BLaER1 (cell line): Measurements from ENCODE around the gene RNF144B.

Source experiments
- H3K27ac ChIP-seq: shearing (Covaris generic); formaldehyde crosslinking; 2 replicates; pipeline ENCODE4 v1.8.1; 2022
- H3K27me3 ChIP-seq: shearing (Covaris generic); formaldehyde crosslinking; 2 replicates; pipeline ENCODE4 v1.8.1; 2022
- H3K36me3 ChIP-seq: shearing (Covaris generic); formaldehyde crosslinking; 2 replicates; pipeline ENCODE4 v1.8.1; 2022
- H3K4me1 ChIP-seq: shearing (Covaris generic); formaldehyde crosslinking; 2 replicates; pipeline ENCODE4 v1.8.1; 2022
- H3K4me2 ChIP-seq: shearing (Covaris generic); formaldehyde crosslinking; 2 replicates; pipeline ENCODE4 v1.8.1; 2022
- H3K4me3 ChIP-seq: shearing (Covaris generic); formaldehyde crosslinking; 2 replicates; pipeline ENCODE4 v1.8.1; 2022
- H3K9ac ChIP-seq: shearing (Covaris generic); formaldehyde crosslinking; 2 replicates; pipeline ENCODE4 v1.8.1; 2022
- H3K9me3 ChIP-seq: shearing (Covaris generic); formaldehyde crosslinking; 2 replicates; pipeline ENCODE4 v1.8.1; 2022
- H4K20me1 ChIP-seq: shearing (Covaris generic); formaldehyde crosslinking; 2 replicates; pipeline ENCODE4 v1.8.1; 2022
- Cebpa-rat ChIP-seq: shearing (Covaris generic); IDR thresholded peaks from 2 replicates; pipeline ENCODE4 v1.8.1; 2022

The RNF144B gene

GRCh38 chr6:18472941-18473340 is 85.8 kb downstream of the RNF144B start:
- Histone ChIP-seq H3K9me3 (no peaks in the 10 kb centered on the region), H3K9ac (no peak overlapping the region), H3K4me3 (no peak overlapping the region), H3K27ac (no peak overlapping the region), H3K4me1 (peaks cover 6% of the 10 kb centered on the region; the same call in 1 of the 2 replicates), H3K36me3 (no peaks in the 10 kb centered on the region), H3K27me3 (no peaks in the 10 kb centered on the region), H4K20me1 (no peaks in the 10 kb centered on the region), H3K4me2 (no peak overlapping the region)
- no peak for TF ChIP-seq Cebpa-rat

- H3K27me3 ChIP-seq = no peaks in the 10 kb centered on the region
- no peak overlapping the region for H3K27ac ChIP-seq
- no peak overlapping the region for H3K9ac ChIP-seq
- no peaks in the 10 kb centered on the region for H3K9me3 ChIP-seq
- no peaks in the 10 kb centered on the region for H3K36me3 ChIP-seq
- TF ChIP-seq Cebpa-rat = no peak
- no peak overlapping the region for H3K4me2 ChIP-seq
- peaks cover 6% of the 10 kb centered on the region; the same call in 1 of the 2 replicates for H3K4me1 ChIP-seq
- H4K20me1 ChIP-seq = no peaks in the 10 kb centered on the region
- H3K4me3 ChIP-seq = no peak overlapping the region
Measured at GRCh38 chr6:18473755-18474154, 86.6 kb downstream of the RNF144B start.

GRCh38 chr6:18477301-18477941 is 90.3 kb downstream of the RNF144B start:
- Histone ChIP-seq H3K27ac (no peak overlapping the region), H3K27me3 (no peaks in the 10 kb centered on the region), H3K9ac (no peak overlapping the region), H3K4me3 (no peak overlapping the region), H3K36me3 (no peaks in the 10 kb centered on the region), H3K9me3 (no peaks in the 10 kb centered on the region), H4K20me1 (no peaks in the 10 kb centered on the region), H3K4me1 (peaks cover 6% of the 10 kb centered on the region; the same call in 1 of the 2 replicates), H3K4me2 (no peak overlapping the region)
- no peak for TF ChIP-seq Cebpa-rat

- no peaks in the 10 kb centered on the region for H3K9me3 ChIP-seq
- no peaks in the 10 kb centered on the region for H4K20me1 ChIP-seq
- no peak overlapping the region for H3K4me2 ChIP-seq
- H3K4me3 ChIP-seq = no peak overlapping the region
- no peak for TF ChIP-seq Cebpa-rat
- no peaks in the 10 kb centered on the region for H3K27me3 ChIP-seq
- H3K36me3 ChIP-seq = no peaks in the 10 kb centered on the region
- H3K9ac ChIP-seq = no peak overlapping the region
- H3K4me1 ChIP-seq = peaks cover 6% of the 10 kb centered on the region; the same call in 1 of the 2 replicates
- H3K27ac ChIP-seq = no peak overlapping the region
Measured at GRCh38 chr6:18478610-18479009, 91.5 kb downstream of the RNF144B start.

- H3K4me2 ChIP-seq = no peak overlapping the region
- H3K36me3 ChIP-seq = no peaks in the 10 kb centered on the region
- H3K27ac ChIP-seq = no peak overlapping the region
- no peaks in the 10 kb centered on the region for H3K9me3 ChIP-seq
- no peak for TF ChIP-seq Cebpa-rat
- peaks cover 6% of the 10 kb centered on the region; the same call in 1 of the 2 replicates for H3K4me1 ChIP-seq
- no peak overlapping the region for H3K4me3 ChIP-seq
- H4K20me1 ChIP-seq = no peaks in the 10 kb centered on the region
- no peak overlapping the region for H3K9ac ChIP-seq
- H3K27me3 ChIP-seq = no peaks in the 10 kb centered on the region
Measured at GRCh38 chr6:18481870-18482269, 94.7 kb downstream of the RNF144B start.

GRCh38 chr6:18485660-18486435 is 98.7 kb downstream of the RNF144B start:
- Histone ChIP-seq H3K27me3 (no peaks in the 10 kb centered on the region), H4K20me1 (no peaks in the 10 kb centered on the region), H3K36me3 (no peaks in the 10 kb centered on the region), H3K9me3 (no peaks in the 10 kb centered on the region), H3K4me2 (no peak overlapping the region), H3K4me3 (no peak overlapping the region), H3K4me1 (no peaks in the 10 kb centered on the region), H3K27ac (no peak overlapping the region), H3K9ac (no peak overlapping the region)
- no peak for TF ChIP-seq Cebpa-rat

- H3K9ac ChIP-seq = no peak overlapping the region
- H3K4me1 ChIP-seq = no peaks in the 10 kb centered on the region
- TF ChIP-seq Cebpa-rat = no peak
- no peak overlapping the region for H3K4me3 ChIP-seq
- H3K27me3 ChIP-seq = no peaks in the 10 kb centered on the region
- H3K4me2 ChIP-seq = no peak overlapping the region
- H3K27ac ChIP-seq = no peak overlapping the region
- no peaks in the 10 kb centered on the region for H3K36me3 ChIP-seq
- no peaks in the 10 kb centered on the region for H3K9me3 ChIP-seq
- H4K20me1 ChIP-seq = no peaks in the 10 kb centered on the region
Measured at GRCh38 chr6:18488004-18488403, 100.9 kb downstream of the RNF144B start.

GRCh38 chr6:18488526-18489270 is 101.5 kb downstream of the RNF144B start:
- no peaks in the 10 kb centered on the region for H3K36me3 ChIP-seq
- H3K9ac ChIP-seq = no peak overlapping the region
- H3K27ac ChIP-seq = no peak overlapping the region
- no peaks in the 10 kb centered on the region for H3K9me3 ChIP-seq
- H4K20me1 ChIP-seq = no peaks in the 10 kb centered on the region
- H3K4me2 ChIP-seq = no peak overlapping the region
- H3K4me1 ChIP-seq = no peaks in the 10 kb centered on the region
- H3K4me3 ChIP-seq = no peak overlapping the region
- no peaks in the 10 kb centered on the region for H3K27me3 ChIP-seq
- no peak for TF ChIP-seq Cebpa-rat

GRCh38 chr6:18489335-18489734 is 102.2 kb downstream of the RNF144B start:
- Histone ChIP-seq H3K27ac (no peak overlapping the region), H3K4me2 (no peak overlapping the region), H3K4me1 (no peaks in the 10 kb centered on the region), H3K4me3 (no peak overlapping the region), H4K20me1 (no peaks in the 10 kb centered on the region), H3K9me3 (no peaks in the 10 kb centered on the region), H3K36me3 (no peaks in the 10 kb centered on the region), H3K9ac (no peak overlapping the region), H3K27me3 (no peaks in the 10 kb centered on the region)
- no peak for TF ChIP-seq Cebpa-rat
